Heart right ventricle (tissue), 16 donors: Measurements from ENCODE around the gene HJURP. TPM values are rescaled to one million over a fixed set of nuclear protein-coding genes. Genes with fewer than 3 reads are reported as not detected.

Experiments
- ATAC-seq, 8 donors: fragments of 200-7000 bp; cut with Tn5 transposase; one replicate each; pipeline ENCODE4 v1.9.1; 2020; ENCODE audit warnings: mild to moderate bottlenecking in 8 of 8, moderate library complexity in 8 of 8, moderate number of reproducible peaks in 1 of 8
- DNase-seq, 2 donors: peaks; one replicate each; pipeline ENCODE4 v3.0.0-alpha.2; 2020
- H3K27ac ChIP-seq, 10 donors: fragments of 200-600 bp; sonication (generic) in 2 of 10; one replicate each; pipeline versions ENCODE4 v1.5.0 to v1.8.0; 2020 to 2022; ENCODE audit warnings: mild to moderate bottlenecking in 3 of 10
- H3K27me3 ChIP-seq, 7 donors: fragments of 200-600 bp; one replicate each; pipeline ENCODE4 v1.8.0; 2021 to 2022; ENCODE audit warnings: mild to moderate bottlenecking in 2 of 7
- H3K36me3 ChIP-seq, 9 donors: fragments of 200-600 bp; sonication (generic) in 1 of 9; one replicate each; pipeline versions ENCODE4 v1.5.0 to v1.8.0; 2020 to 2022; ENCODE audit warnings: mild to moderate bottlenecking in 2 of 9
- H3K4me1 ChIP-seq, 9 donors: fragments of 200-600 bp; sonication (generic) in 1 of 9; one replicate each; pipeline versions ENCODE4 v1.5.0 to v1.8.0; 2020 to 2022; ENCODE audit warnings: mild to moderate bottlenecking in 4 of 9
- H3K4me3 ChIP-seq, 10 donors: fragments of 200-600 bp; sonication (generic) in 2 of 10; one replicate each; pipeline versions ENCODE4 v1.5.0 to v1.8.0; 2020 to 2022; ENCODE audit warnings: mild to moderate bottlenecking in 7 of 10, moderate library complexity in 2 of 10
- H3K9me3 ChIP-seq, 11 donors: fragments of 200-600 bp in 10 of 11; sonication (generic) in 2 of 11; one replicate each; pipeline versions ENCODE4 v1.5.0 to v1.8.0; 2013 to 2022; ENCODE audit warnings: mild to moderate bottlenecking in 2 of 11, control low read depth in 1 of 11, moderate library complexity in 1 of 11
- WGBS, 2 donors: extraction: QIAGEN DNeasy Blood & Tissue Kit; methylation state at CpG; one replicate each; pipeline ENCODE4 v1.1.7; 2013; ENCODE audit warnings: inconsistent platforms in 1 of 2; 5-methylcytosine and 5-hydroxymethylcytosine counted together
- intact Hi-C, 10 donors: fragments of 100-400 bp; cut with DNase I; formaldehyde crosslinking; loops; one replicate each; pipeline versions ENCODE4 v1.11.1 to v1.14.2; 2022
- polyA plus RNA-seq, 2 donors: library from polyadenylated mRNA; stranded (reverse); fragments of 200-250 nt; gene quantifications; one replicate each; pipeline ENCODE4 v1.2.3, GENCODE V29; 2013
- total RNA-seq, 10 donors: library from RNA; stranded (reverse); fragmentation: NEBNext Ultra II Directional in 3 of 10; extraction: Animal tissue kit (Norgen Biotek cat#: 25700) in 3 of 10; gene quantifications; one replicate each; pipeline versions ENCODE4 v1.2.1 to v1.2.4, GENCODE V29; 2021 to 2023
- TF ChIP-seq, protein P1 (sequence below), 9 donors: fragments of 200-600 bp; sonication (generic) in 2 of 9; IDR thresholded peaks; one replicate each; pipeline versions ENCODE4 v1.5.0 to v1.8.0; 2021 to 2022; ENCODE audit warnings: antibody characterized with exemption in 9 of 9, mild to moderate bottlenecking in 5 of 9, moderate library complexity in 1 of 9
- donor health status: Arrhythmogenic right ventricular cardiomyopathy.
- donor health status: ischemic (EF 13 %, LVEDD 7.1; RV severe dilation, severe dysfunction).
- donor health status: healthy with polysubstance abuse.
- donor health status: DM: no; HTN: yes; CAD: no.
- donor health status: DM: no; HTN: no; CAD: no.
- donor health status: ischemic (EF 25% LVEDD 6.9; RV normal size, moderate dysfunction).
- donor health status: ischemic (EF 25% LVEDD 5.7; RV mildly dilated, moderate dysfunction).
- donor health status: healthy.
- donor health status: DM: yes; HTN: yes; CAD: no.
- donor health status: Ischemic cardiomyopathy.
- donor health status: ischemic (EF 35%, LVEDD 5.7; RV mildly dilated, moderate dysfunction).
- donor health status: nonischemic (EF 11% LVEDD 7.7; RV severe dilation, severe dysfunction).
- donor health status: DM: yes; HTN: yes; CAD: no.
- donor health status: PGD.
- donor health status: ischemic (EF 29% LVEDD 5.4; RV normal size, mild dysfunction).
- donor health status: nonischemic (EF 23%, LVEDD 6.1; RV moderate dilation, normal function).

HJURP gene
- total and polyA plus RNA-seq, 12 donors = 0.22 to 2.9 (median 0.44) TPM; not detected in 4

- DNase-seq = no peak
- intact Hi-C loops = no loop called here
Observed at GRCh38 chr2:233866479-233866878, 12.1 kb upstream of the HJURP start.

GRCh38 chr2:233865838-233866237, 11.5 kb upstream of the HJURP start:
- TF ChIP-seq, protein P1, sequence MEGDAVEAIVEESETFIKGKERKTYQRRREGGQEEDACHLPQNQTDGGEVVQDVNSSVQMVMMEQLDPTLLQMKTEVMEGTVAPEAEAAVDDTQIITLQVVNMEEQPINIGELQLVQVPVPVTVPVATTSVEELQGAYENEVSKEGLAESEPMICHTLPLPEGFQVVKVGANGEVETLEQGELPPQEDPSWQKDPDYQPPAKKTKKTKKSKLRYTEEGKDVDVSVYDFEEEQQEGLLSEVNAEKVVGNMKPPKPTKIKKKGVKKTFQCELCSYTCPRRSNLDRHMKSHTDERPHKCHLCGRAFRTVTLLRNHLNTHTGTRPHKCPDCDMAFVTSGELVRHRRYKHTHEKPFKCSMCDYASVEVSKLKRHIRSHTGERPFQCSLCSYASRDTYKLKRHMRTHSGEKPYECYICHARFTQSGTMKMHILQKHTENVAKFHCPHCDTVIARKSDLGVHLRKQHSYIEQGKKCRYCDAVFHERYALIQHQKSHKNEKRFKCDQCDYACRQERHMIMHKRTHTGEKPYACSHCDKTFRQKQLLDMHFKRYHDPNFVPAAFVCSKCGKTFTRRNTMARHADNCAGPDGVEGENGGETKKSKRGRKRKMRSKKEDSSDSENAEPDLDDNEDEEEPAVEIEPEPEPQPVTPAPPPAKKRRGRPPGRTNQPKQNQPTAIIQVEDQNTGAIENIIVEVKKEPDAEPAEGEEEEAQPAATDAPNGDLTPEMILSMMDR (IDR thresholded peaks at IDR 0.05) = no peak
- H3K27ac ChIP-seq = no peak overlapping the region
- H3K36me3 ChIP-seq = no peaks in the 10 kb centered on the region
- no peaks in the 10 kb centered on the region for H3K4me1 ChIP-seq
- H3K9me3 ChIP-seq = peaks cover 0 to 24% (median 0%) of the 10 kb centered on the region in 11 donors
- WGBS, 2 donors = 95 to 97% methylated on average over 3 of the region's 3 CpGs
- intact Hi-C loops = no loop called here
- DNase-seq (no peak), ATAC-seq (no peak)
- H3K4me3 ChIP-seq = no peak overlapping the region
- peaks cover 0 to 25% (median 10%) of the 10 kb centered on the region in 7 donors for H3K27me3 ChIP-seq

More at GRCh38 chr2:233866479-233866878, 12.1 kb upstream of the HJURP start:
- H3K36me3 ChIP-seq = no peaks in the 10 kb centered on the region
- no peak for ATAC-seq
- TF ChIP-seq, protein P1 (IDR thresholded peaks at IDR 0.05) = no peak
- no peaks in the 10 kb centered on the region for H3K4me1 ChIP-seq
- no peak overlapping the region for H3K4me3 ChIP-seq
- H3K27ac ChIP-seq = no peak overlapping the region
- peaks cover 0 to 24% (median 0%) of the 10 kb centered on the region in 11 donors for H3K9me3 ChIP-seq
- peaks cover 0 to 31% (median 14%) of the 10 kb centered on the region in 7 donors for H3K27me3 ChIP-seq
- 93 to 98% methylated on average over 11 of the region's 11 CpGs for WGBS, 2 donors

DNA sequence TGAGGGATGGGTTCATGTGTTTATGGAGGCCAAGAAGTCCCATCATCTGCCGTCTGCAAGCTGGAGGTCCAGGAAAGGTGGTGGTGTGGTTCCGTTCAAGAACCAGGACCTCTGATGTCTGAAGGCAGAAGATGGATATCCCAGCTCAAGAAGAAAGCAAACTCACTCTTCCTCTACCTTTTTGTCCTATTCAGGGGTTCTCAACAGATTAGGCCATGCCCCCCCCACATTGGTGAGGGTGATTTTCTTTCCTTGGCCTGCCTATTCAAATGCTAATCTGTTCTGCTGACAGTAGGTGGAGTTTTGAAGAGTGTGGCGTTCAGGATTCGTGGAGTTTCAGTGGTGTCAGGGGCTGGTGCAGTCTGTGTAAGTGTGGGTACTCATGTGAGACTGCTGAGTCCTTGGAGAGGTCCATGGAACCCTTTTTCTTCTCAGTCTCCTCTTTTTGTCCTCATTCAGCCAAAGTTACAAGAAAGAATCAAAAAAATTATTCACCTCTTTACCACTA, 8.0 kb upstream of the HJURP start:
- Histone ChIP-seq H3K4me1 (no peaks in the 10 kb centered on the region), H3K4me3 (no peak overlapping the region), H3K27ac (no peak overlapping the region), H3K27me3 (peaks cover 0 to 3% (median 0%) of the 10 kb centered on the region in 7 donors), H3K36me3 (no peaks in the 10 kb centered on the region), H3K9me3 (peaks cover 0 to 11% (median 0%) of the 10 kb centered on the region in 11 donors)
- TF ChIP-seq, protein P1 (IDR thresholded peaks at IDR 0.05) = no peak
- no peak for DNase-seq
- no peak for ATAC-seq
- 71% methylated on average over 4 of the region's 4 CpGs for WGBS, 2 donors
- intact Hi-C loops = no loop called here

- Histone ChIP-seq H3K36me3 (no peaks in the 10 kb centered on the region), H3K27ac (no peak overlapping the region), H3K4me1 (peaks cover 3 to 15% (median 9%) of the 10 kb centered on the region in 9 donors), H3K4me3 (no peak overlapping the region), H3K27me3 (peaks cover 0 to 3% (median 0%) of the 10 kb centered on the region in 7 donors), H3K9me3 (no peaks in the 10 kb centered on the region)
- TF ChIP-seq, protein P1 (IDR thresholded peaks at IDR 0.05) = no peak
- DNase-seq (no peak), ATAC-seq (no peak)
- intact Hi-C loops = no loop called here
- WGBS, 2 donors = 76 to 87% methylated on average over 4 of the region's 4 CpGs
Observed at GRCh38 chr2:233858331-233858730, 4.0 kb upstream of the HJURP start.
